Measurements from ENCODE around the gene INTS13. TPM values are rescaled to one million over a fixed set of nuclear protein-coding genes. Genes with fewer than 3 reads are reported as not detected.
A peak's percentile ranks its signal among the peaks of the same experiment; 100 is the strongest.

The INTS13 gene
- total RNA-seq, 1 donor = 26.1 TPM

- TF ChIP-seq, protein P1, sequence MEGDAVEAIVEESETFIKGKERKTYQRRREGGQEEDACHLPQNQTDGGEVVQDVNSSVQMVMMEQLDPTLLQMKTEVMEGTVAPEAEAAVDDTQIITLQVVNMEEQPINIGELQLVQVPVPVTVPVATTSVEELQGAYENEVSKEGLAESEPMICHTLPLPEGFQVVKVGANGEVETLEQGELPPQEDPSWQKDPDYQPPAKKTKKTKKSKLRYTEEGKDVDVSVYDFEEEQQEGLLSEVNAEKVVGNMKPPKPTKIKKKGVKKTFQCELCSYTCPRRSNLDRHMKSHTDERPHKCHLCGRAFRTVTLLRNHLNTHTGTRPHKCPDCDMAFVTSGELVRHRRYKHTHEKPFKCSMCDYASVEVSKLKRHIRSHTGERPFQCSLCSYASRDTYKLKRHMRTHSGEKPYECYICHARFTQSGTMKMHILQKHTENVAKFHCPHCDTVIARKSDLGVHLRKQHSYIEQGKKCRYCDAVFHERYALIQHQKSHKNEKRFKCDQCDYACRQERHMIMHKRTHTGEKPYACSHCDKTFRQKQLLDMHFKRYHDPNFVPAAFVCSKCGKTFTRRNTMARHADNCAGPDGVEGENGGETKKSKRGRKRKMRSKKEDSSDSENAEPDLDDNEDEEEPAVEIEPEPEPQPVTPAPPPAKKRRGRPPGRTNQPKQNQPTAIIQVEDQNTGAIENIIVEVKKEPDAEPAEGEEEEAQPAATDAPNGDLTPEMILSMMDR (IDR thresholded peaks at IDR 0.05; ENCODE audit: extremely low read depth, low read depth, low read length) = no peak
- no peak for DNase-seq (ENCODE audit: insufficient read length, low spot score, missing footprints)
- peaks cover 38% of the 10 kb centered on the region for H3K4me1 ChIP-seq (ENCODE audit: insufficient read depth, low read length)
Measured at GRCh38 chr12:26939953-26940352, 2.2 kb upstream of the INTS13 start.

GRCh38 chr12:26939192-26939832 is 1.5 kb upstream of the INTS13 start:
- peak; percentile 74 for DNase-seq (ENCODE audit: insufficient read length, low spot score, missing footprints)
- Histone ChIP-seq H3K9me3 (ENCODE audit: low read depth, low read length) (no peaks in the 10 kb centered on the region), H3K36me3 (ENCODE audit: insufficient read depth, low read length) (peaks cover 4% of the 10 kb centered on the region), H3K4me3 (ENCODE audit: insufficient read depth, low read length) (peak overlapping the region; percentile 92), H3K4me2 (ENCODE audit: insufficient read depth, low read length) (peak overlapping the region; percentile 97), H3K27me3 (ENCODE audit: insufficient read depth, low read length) (no peaks in the 10 kb centered on the region), H3K79me2 (ENCODE audit: insufficient read depth, low read length) (peaks cover 94% of the 10 kb centered on the region), H3K4me1 (ENCODE audit: insufficient read depth, low read length) (peaks cover 37% of the 10 kb centered on the region), H3K27ac (ENCODE audit: low read depth, low read length) (peak overlapping the region; percentile 94), H4K20me1 (ENCODE audit: insufficient read depth, low read length) (peaks cover 25% of the 10 kb centered on the region), H2AFZ (ENCODE audit: low read length) (no peak overlapping the region)
- TF ChIP-seq, protein P1 (IDR thresholded peaks at IDR 0.05; ENCODE audit: extremely low read depth, low read depth, low read length) = no peak

More at GRCh38 chr12:26939953-26940352, 2.2 kb upstream of the INTS13 start:
- H3K4me2 ChIP-seq (ENCODE audit: insufficient read depth, low read length) = peak overlapping the region; percentile 97
- H3K27me3 ChIP-seq (ENCODE audit: insufficient read depth, low read length) = no peaks in the 10 kb centered on the region
- H3K27ac ChIP-seq (ENCODE audit: low read depth, low read length) = no peak overlapping the region
- no peaks in the 10 kb centered on the region for H3K36me3 ChIP-seq (ENCODE audit: insufficient read depth, low read length)
- H2AFZ ChIP-seq (ENCODE audit: low read length) = no peak overlapping the region
- peaks cover 25% of the 10 kb centered on the region for H4K20me1 ChIP-seq (ENCODE audit: insufficient read depth, low read length)
- peaks cover 94% of the 10 kb centered on the region for H3K79me2 ChIP-seq (ENCODE audit: insufficient read depth, low read length)
- no peaks in the 10 kb centered on the region for H3K9me3 ChIP-seq (ENCODE audit: low read depth, low read length)
- peak overlapping the region; percentile 92 for H3K4me3 ChIP-seq (ENCODE audit: insufficient read depth, low read length)

DNA sequence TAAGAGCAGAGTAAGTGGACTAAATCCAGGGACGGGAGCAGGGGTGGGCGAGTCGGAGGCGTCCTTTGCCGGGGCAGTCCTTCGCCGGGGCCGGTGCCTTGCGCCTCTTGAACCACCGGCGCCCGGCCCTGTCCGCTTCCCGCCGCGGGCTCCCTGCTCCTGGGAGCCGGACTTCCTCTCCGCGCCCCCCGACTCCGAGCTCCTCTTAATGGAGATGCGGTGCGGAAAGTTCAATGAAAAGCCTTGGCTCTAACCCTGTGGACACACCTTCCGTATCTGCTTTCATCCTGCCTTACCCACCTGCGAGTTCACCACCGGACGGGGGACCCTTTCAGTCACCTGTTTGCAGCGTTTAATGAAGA is 901 bp upstream of the INTS13 start:
- H3K27me3 ChIP-seq (ENCODE audit: insufficient read depth, low read length) = no peaks in the 10 kb centered on the region
- H3K4me3 ChIP-seq (ENCODE audit: insufficient read depth, low read length) = peak overlapping the region; percentile 92
- H4K20me1 ChIP-seq (ENCODE audit: insufficient read depth, low read length) = peaks cover 25% of the 10 kb centered on the region
- H3K36me3 ChIP-seq (ENCODE audit: insufficient read depth, low read length) = peaks cover 4% of the 10 kb centered on the region
- peak overlapping the region; percentile 97 for H3K4me2 ChIP-seq (ENCODE audit: insufficient read depth, low read length)
- H3K9me3 ChIP-seq (ENCODE audit: low read depth, low read length) = no peaks in the 10 kb centered on the region
- peak overlapping the region; percentile 95 for H2AFZ ChIP-seq (ENCODE audit: low read length)
- TF ChIP-seq, protein P1 (IDR thresholded peaks at IDR 0.05; ENCODE audit: extremely low read depth, low read depth, low read length) = no peak
- DNase-seq (ENCODE audit: insufficient read length, low spot score, missing footprints) = peak; percentile 44
- H3K4me1 ChIP-seq (ENCODE audit: insufficient read depth, low read length) = peaks cover 37% of the 10 kb centered on the region
- H3K79me2 ChIP-seq (ENCODE audit: insufficient read depth, low read length) = peaks cover 94% of the 10 kb centered on the region
- H3K27ac ChIP-seq (ENCODE audit: low read depth, low read length) = peak overlapping the region; percentile 94

DNA sequence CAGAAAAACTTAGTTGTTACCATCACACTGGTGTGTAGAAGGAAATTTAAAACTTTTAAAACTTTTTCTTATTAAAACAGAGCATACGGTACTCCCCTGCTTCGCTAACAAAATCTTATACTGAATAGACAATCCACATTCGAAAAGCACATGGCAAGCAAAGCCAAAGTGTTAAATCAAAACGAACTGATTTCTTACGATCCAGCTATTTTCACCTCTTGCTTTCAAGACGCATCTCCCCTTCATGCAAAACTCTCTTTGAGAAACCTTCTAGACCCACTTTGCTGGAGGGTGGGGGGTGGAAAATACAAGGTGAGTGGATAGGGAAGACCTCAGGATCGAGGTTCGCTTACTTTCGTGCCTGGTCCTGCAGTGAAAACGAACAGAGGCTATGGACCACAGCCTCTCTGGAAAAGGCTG is 328 bp downstream of the INTS13 start:
- Histone ChIP-seq H3K79me2 (ENCODE audit: insufficient read depth, low read length) (peaks cover 94% of the 10 kb centered on the region), H3K9me3 (ENCODE audit: low read depth, low read length) (no peaks in the 10 kb centered on the region), H3K27me3 (ENCODE audit: insufficient read depth, low read length) (no peaks in the 10 kb centered on the region), H2AFZ (ENCODE audit: low read length) (peak overlapping the region; percentile 76), H3K4me2 (ENCODE audit: insufficient read depth, low read length) (peak overlapping the region; percentile 80), H3K4me3 (ENCODE audit: insufficient read depth, low read length) (peak overlapping the region; percentile 92), H3K4me1 (ENCODE audit: insufficient read depth, low read length) (peaks cover 34% of the 10 kb centered on the region), H3K27ac (ENCODE audit: low read depth, low read length) (peak overlapping the region; percentile 94), H4K20me1 (ENCODE audit: insufficient read depth, low read length) (peaks cover 22% of the 10 kb centered on the region), H3K36me3 (ENCODE audit: insufficient read depth, low read length) (peaks cover 9% of the 10 kb centered on the region)
- TF ChIP-seq, protein P1 (IDR thresholded peaks at IDR 0.05; ENCODE audit: extremely low read depth, low read depth, low read length) = no peak
- DNase-seq (ENCODE audit: insufficient read length, low spot score, missing footprints) = no peak

All from osteoblast (primary cell).